OCI-LY3 (cell line): Measurements from ENCODE around the gene KIAA1586.
"Not testable (repeated sequence)": the region's sequence is repeated elsewhere in the genome, so short reads cannot be mapped to it uniquely, and the experiment has no call there.

Experiments used
- H2AFZ ChIP-seq: fragments of 200-600, 300-600 bp; shearing (Covaris generic); 2 replicates; pipeline ENCODE4 v1.6.0; 2014; ENCODE audit warnings: antibody characterized with exemption, low read depth, low read length
- H3K27ac ChIP-seq: fragments of 200-600, 300-600 bp; sonication (generic); 2 replicates; pipeline ENCODE4 v1.5.1; 2014; ENCODE audit warnings: mild to moderate bottlenecking, low read length, moderate library complexity, mixed read lengths
- H3K27me3 ChIP-seq: fragments of 200-600, 300-600 bp; sonication (generic); 2 replicates; pipeline ENCODE4 v1.6.1; 2014; ENCODE audit warnings: low read depth, low read length, mixed read lengths
- H3K36me3 ChIP-seq: fragments of 200-600, 300-600 bp; sonication (generic); replicated peaks from 2 replicates; pipeline ENCODE3; 2014; ENCODE audit warnings: low read depth, low read length, mixed read lengths
- H3K4me1 ChIP-seq: fragments of 300-600, 200-600 bp; sonication (generic); 2 replicates; pipeline ENCODE4 v1.6.1; 2014; ENCODE audit warnings: low read length, mixed read lengths
- H3K4me2 ChIP-seq: fragments of 200-600, 300-600 bp; sonication (generic); 2 replicates; pipeline ENCODE4 v1.6.1; 2014; ENCODE audit warnings: low read length, mixed read lengths
- H3K4me3 ChIP-seq: fragments of 300-600, 200-600 bp; sonication (generic); 2 replicates; pipeline ENCODE4 v1.5.1; 2014; ENCODE audit warnings: antibody characterized with exemption, mild to moderate bottlenecking, low read length, moderate library complexity
- H3K79me2 ChIP-seq: fragments of 300-600, 200-600 bp; shearing (Covaris generic); 2 replicates; pipeline ENCODE4 v1.6.1; 2014; ENCODE audit warnings: mild to moderate bottlenecking, low read length, mixed read lengths
- H3K9ac ChIP-seq: fragments of 300-600, 200-600 bp; shearing (Covaris generic); 2 replicates; pipeline ENCODE4 v1.6.0; 2014; ENCODE audit warnings: mild to moderate bottlenecking, low read length, moderate library complexity
- H3K9me3 ChIP-seq: fragments of 200-600, 300-600 bp; shearing (Covaris generic); 2 replicates; pipeline ENCODE4 v1.6.1; 2014; ENCODE audit warnings: low read length, mixed read lengths; ENCODE audit not compliant: insufficient read depth
- H4K20me1 ChIP-seq: fragments of 200-600, 300-600 bp; sonication (generic); 2 replicates; pipeline ENCODE4 v1.6.1; 2016; ENCODE audit warnings: low read length, mixed read lengths; ENCODE audit not compliant: insufficient read depth
- EZH2phosphoT487 ChIP-seq: fragments of 200-600 bp; shearing (Covaris generic); IDR thresholded peaks from 2 replicates; pipeline ENCODE4 v1.6.1; 2018; ENCODE audit warnings: antibody characterized with exemption, mixed run types, low read depth
- TF ChIP-seq, protein P1 (sequence below): fragments of 200-600, 300-600 bp; sonication (generic); IDR thresholded peaks from 2 replicates; pipeline ENCODE4 v1.5.1; 2014; ENCODE audit warnings: antibody characterized with exemption, low read length, low read depth

The KIAA1586 gene

DNA sequence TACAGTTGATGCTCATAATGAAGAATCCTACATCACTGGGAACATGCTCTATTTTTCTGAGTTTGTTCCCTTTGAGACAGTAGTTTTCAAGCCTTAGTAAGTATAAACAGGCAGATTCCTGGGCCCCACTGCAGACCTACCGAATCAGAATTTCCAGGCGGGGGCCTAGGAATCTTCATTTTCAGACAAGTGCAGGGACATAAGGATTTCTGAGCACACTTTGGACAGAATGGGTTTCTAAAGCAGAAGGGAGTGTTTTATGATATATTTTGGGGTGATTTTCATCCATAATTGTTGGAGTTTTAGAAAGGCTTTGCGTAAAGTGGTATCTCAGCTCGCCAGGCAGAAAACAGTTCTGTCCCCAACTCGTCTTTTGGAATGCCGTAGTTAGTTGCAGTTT lies 1.4 kb downstream of the KIAA1586 start:
- H3K27ac ChIP-seq, H3K9me3 ChIP-seq, H4K20me1 ChIP-seq, H2AFZ ChIP-seq, H3K27me3 ChIP-seq: not testable (repeated sequence)
- H3K4me1 ChIP-seq: peaks cover 11% of the 10 kb centered on the region
- peak overlapping the region; percentile 49 for H3K4me3 ChIP-seq
- H3K36me3 ChIP-seq: peaks cover 40% of the 10 kb centered on the region
- H3K4me2 ChIP-seq: peak overlapping the region; percentile 43
- H3K79me2 ChIP-seq: peaks cover 35% of the 10 kb centered on the region
- peak overlapping the region; percentile 9; the same call in 1 of the 2 replicates for H3K9ac ChIP-seq

DNA sequence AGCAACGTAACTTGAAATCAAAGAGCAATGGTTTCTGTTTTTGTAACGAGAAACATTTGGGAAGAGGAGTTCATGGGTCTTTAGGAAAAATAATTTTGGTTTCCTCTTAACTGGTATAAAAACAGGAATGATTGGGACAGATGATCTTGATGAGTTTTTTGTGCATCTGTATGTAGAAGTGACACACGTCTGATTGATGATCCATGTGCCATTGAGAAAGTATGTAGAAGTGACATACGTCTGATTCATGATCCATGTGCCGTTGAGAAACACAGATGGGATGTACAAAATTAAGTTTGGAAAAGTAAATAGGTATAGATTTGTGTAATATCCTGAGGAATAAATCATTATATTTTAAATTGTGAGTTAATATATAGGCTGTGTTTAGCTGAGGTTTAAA lies 2.1 kb downstream of the KIAA1586 start:
- Histone ChIP-seq H3K4me2 (peak overlapping the region; percentile 43; the same call in 1 of the 2 replicates), H2AFZ (no peak overlapping the region), H3K4me1 (peaks cover 11% of the 10 kb centered on the region), H3K79me2 (peaks cover 35% of the 10 kb centered on the region), H3K9ac (no peak overlapping the region), H3K4me3 (0 out of 2 replicates have a peak overlapping the region, but pooled peaks have one; percentile 49), H3K27me3 (no peaks in the 10 kb centered on the region), H3K36me3 (peaks cover 47% of the 10 kb centered on the region), H4K20me1 (no peaks in the 10 kb centered on the region), H3K9me3 (no peaks in the 10 kb centered on the region), H3K27ac (no peak overlapping the region)
- TF ChIP-seq EZH2phosphoT487: no peak
- TF ChIP-seq, protein P1, sequence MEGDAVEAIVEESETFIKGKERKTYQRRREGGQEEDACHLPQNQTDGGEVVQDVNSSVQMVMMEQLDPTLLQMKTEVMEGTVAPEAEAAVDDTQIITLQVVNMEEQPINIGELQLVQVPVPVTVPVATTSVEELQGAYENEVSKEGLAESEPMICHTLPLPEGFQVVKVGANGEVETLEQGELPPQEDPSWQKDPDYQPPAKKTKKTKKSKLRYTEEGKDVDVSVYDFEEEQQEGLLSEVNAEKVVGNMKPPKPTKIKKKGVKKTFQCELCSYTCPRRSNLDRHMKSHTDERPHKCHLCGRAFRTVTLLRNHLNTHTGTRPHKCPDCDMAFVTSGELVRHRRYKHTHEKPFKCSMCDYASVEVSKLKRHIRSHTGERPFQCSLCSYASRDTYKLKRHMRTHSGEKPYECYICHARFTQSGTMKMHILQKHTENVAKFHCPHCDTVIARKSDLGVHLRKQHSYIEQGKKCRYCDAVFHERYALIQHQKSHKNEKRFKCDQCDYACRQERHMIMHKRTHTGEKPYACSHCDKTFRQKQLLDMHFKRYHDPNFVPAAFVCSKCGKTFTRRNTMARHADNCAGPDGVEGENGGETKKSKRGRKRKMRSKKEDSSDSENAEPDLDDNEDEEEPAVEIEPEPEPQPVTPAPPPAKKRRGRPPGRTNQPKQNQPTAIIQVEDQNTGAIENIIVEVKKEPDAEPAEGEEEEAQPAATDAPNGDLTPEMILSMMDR: no peak

DNA sequence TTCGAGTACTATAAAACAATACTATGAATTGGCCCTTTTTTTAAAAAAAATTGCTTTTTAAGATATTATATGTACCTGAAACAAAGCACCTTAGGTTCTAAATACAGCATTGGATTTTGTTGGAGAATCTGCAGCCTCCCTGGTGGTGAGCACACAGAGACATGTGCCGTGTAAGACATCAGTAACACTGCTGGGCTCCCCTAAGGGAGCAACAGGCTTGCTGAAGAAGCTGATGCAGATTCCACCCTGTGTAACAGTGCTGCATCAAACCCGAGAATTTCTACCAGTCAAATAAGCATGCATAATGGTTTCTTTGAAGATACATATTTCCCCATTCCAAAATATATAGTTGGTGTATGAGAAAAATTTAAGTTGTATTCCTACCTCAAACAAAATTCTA lies 17.4 kb downstream of the KIAA1586 start:
- Histone ChIP-seq H2AFZ (no peak overlapping the region), H3K9ac (no peak overlapping the region), H3K4me2 (no peak overlapping the region), H3K9me3 (no peaks in the 10 kb centered on the region), H3K36me3 (peaks cover 20% of the 10 kb centered on the region), H3K4me3 (no peak overlapping the region), H3K4me1 (peaks cover 5% of the 10 kb centered on the region), H3K27me3 (no peaks in the 10 kb centered on the region), H3K79me2 (no peaks in the 10 kb centered on the region), H3K27ac (no peak overlapping the region), H4K20me1 (no peaks in the 10 kb centered on the region)
- TF ChIP-seq, protein P1: no peak
- TF ChIP-seq EZH2phosphoT487: no peak

DNA sequence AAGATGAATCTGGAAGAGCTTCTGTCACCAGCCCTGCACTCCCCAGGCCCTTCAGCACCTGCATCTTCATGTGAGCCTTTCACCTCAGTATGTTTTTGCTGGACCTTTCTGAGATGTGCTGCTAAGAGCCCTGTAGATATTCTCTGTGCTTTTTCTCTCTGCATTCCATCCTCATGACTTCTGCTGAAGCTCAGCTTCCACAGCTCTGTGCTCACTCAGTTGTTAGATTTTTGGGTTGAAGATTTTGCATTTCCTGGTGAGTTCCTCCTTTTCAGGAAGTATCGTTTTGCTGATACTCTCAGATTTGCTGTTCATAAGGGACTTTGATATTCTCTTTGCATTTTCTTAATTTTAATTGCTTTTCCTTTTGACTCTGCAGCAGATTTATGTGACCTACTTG lies 18.3 kb downstream of the KIAA1586 start:
- Histone ChIP-seq H3K27ac (no peak overlapping the region), H3K9ac (no peak overlapping the region), H3K4me2 (no peak overlapping the region), H3K4me3 (no peak overlapping the region), H2AFZ (no peak overlapping the region), H3K79me2 (no peaks in the 10 kb centered on the region), H3K9me3 (no peaks in the 10 kb centered on the region), H3K4me1 (peaks cover 5% of the 10 kb centered on the region), H4K20me1 (no peaks in the 10 kb centered on the region), H3K27me3 (no peaks in the 10 kb centered on the region), H3K36me3 (peaks cover 17% of the 10 kb centered on the region)
- TF ChIP-seq EZH2phosphoT487: no peak
- TF ChIP-seq, protein P1: no peak

DNA sequence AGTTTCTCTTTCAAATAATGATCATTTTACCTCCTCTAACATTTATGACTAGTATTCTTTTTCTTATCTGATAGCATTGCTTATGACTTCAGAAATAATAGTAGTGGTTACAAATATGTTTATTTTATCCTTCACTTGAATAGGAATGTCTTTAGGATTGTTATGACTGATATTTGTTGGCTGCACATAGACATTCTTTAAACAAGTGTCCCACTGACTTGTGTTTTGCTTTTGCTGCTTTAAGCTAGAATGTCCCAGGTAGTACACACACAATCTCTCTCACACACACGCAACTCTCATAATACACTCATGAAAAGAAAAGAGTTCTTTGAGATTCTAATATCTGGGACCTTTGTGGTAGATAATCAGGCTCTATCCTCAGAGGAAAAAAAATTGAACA lies 21.6 kb downstream of the KIAA1586 start:
- H3K36me3 ChIP-seq: peaks cover 8% of the 10 kb centered on the region
- H3K9ac ChIP-seq: no peak overlapping the region
- H3K4me3 ChIP-seq: no peak overlapping the region
- H3K4me2 ChIP-seq: no peak overlapping the region
- H3K4me1 ChIP-seq: peaks cover 5% of the 10 kb centered on the region
- H3K79me2 ChIP-seq: no peaks in the 10 kb centered on the region
- H3K27me3 ChIP-seq: no peaks in the 10 kb centered on the region
- no peaks in the 10 kb centered on the region for H3K9me3 ChIP-seq
- H3K27ac ChIP-seq: no peak overlapping the region
- TF ChIP-seq EZH2phosphoT487: no peak
- TF ChIP-seq, protein P1: no peak
- H2AFZ ChIP-seq: no peak overlapping the region
- H4K20me1 ChIP-seq: no peaks in the 10 kb centered on the region
